Measurements from ENCODE around the gene CFAP46.
A peak's percentile ranks its signal among the peaks of the same experiment; 100 is the strongest.
"Not testable (repeated sequence)": the region's sequence is repeated elsewhere in the genome, so short reads cannot be mapped to it uniquely, and the experiment has no call there.

Gene CFAP46

DNA sequence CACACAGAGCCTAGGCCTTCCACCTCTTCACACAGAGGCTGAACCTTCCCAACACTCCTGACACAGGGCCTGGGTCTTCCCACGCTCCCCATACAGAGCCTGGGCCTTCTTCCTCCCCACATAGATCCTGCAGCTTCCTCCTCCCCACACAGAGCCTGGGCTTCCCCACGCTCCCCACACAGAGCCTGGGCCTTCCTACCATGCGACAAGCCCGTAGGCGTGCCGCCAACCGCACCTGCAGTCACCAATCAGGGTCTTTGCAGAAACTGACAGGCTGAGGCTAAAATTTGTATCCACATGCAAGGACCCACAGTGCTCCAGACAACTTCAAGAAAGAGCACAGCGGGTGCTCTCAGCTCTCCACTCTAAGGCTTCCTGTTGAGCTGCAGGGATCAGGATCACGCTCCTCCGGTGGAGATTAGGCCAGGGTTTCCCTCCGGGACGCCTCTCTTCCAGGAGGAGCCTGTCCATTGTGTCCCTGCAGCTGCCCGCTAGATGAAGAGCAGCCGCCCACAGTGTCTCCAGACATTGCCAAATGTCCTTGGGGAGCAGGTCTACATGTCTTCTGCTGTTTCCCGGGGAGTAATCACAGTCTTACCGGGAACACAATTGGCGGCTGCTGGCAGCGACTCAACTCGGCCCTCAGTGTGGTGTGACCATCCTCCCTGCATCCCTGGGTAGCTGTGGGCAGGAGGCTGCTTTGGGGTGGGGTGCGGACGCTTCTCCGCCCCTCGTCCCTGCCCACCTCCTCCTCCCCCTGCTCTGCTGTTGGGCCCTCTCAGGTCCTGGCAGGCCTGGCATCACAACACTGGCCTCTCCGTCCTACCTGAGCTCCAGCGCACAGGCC, 9.7 kb downstream of the CFAP46 start:
- Mint-ChIP-seq H3K27me3 (no peaks in the 10 kb centered on the region), H3K9me3 (peaks cover 3% of the 10 kb centered on the region), H3K36me3 (ENCODE audit: low read depth) (no peaks in the 10 kb centered on the region), H3K27ac (peak overlapping the region; percentile 71), H3K4me3 (no peak overlapping the region), H3K4me1 (ENCODE audit: low read depth) (peaks cover 26% of the 10 kb centered on the region)

GRCh38 chr10:132931258-132932250, 10.8 kb downstream of the CFAP46 start:
- H3K27me3 Mint-ChIP-seq; H3K36me3 Mint-ChIP-seq (ENCODE audit: low read depth): not testable (repeated sequence)
- peaks cover 26% of the 10 kb centered on the region for H3K4me1 Mint-ChIP-seq (ENCODE audit: low read depth)

DNA sequence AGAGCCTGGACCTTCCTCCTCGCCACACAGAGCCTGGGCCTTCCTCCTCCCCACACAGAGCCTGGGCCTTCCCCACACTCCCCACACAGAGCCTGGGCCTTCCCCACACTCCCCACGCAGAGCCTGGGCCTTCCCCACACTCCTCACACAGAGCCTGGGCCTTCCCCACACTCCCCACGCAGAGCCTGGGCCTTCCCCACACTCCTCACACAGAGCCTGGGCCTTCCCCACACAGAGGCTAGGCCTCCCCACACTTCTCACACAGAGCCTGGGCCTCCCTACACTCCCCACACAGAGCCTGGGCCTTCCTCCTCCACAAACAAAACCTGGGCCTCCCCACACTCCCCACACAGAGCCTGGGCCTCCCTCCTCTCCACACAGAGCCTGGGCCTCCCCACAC, 11.7 kb downstream of the CFAP46 start:
- not testable (repeated sequence) for H3K4me3 Mint-ChIP-seq; H3K9me3 Mint-ChIP-seq; H3K27me3 Mint-ChIP-seq; H3K36me3 Mint-ChIP-seq (ENCODE audit: low read depth)
- peaks cover 26% of the 10 kb centered on the region for H3K4me1 Mint-ChIP-seq (ENCODE audit: low read depth)
- H3K27ac Mint-ChIP-seq = peak overlapping the region; percentile 21

More at GRCh38 chr10:132931258-132932250, 10.8 kb downstream of the CFAP46 start:
- not testable (repeated sequence) for H3K9me3 Mint-ChIP-seq, H3K4me3 Mint-ChIP-seq
- peak overlapping the region; percentile 81 for H3K27ac Mint-ChIP-seq

GRCh38 chr10:132929953-132930548, 12.3 kb downstream of the CFAP46 start:
- Mint-ChIP-seq H3K9me3 (peaks cover 3% of the 10 kb centered on the region), H3K27ac (peak overlapping the region; percentile 56), H3K27me3 (no peaks in the 10 kb centered on the region), H3K4me3 (no peak overlapping the region), H3K36me3 (ENCODE audit: low read depth) (no peaks in the 10 kb centered on the region), H3K4me1 (ENCODE audit: low read depth) (peaks cover 26% of the 10 kb centered on the region)

DNA sequence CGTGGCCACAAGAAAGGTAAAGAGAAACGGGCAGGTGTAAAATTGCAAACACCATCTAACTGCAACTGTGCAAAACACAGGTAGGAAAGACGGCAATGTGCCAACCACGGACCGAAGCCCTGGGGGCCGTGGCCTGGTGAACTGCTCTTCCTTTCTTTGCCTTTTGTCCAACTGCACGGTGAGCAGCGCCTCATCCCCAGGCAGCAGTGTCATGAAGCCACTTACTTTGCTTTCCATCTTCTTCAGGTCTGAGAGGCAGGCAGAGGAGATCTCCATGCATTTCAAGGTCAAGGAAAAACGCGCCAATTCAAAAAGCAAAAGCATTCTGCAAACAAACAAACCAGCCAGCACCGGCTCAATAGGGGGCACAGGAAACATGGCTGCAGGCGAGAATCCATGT, 12.9 kb downstream of the CFAP46 start:
- Mint-ChIP-seq H3K36me3 (ENCODE audit: low read depth) (no peaks in the 10 kb centered on the region), H3K9me3 (peaks cover 3% of the 10 kb centered on the region), H3K4me1 (ENCODE audit: low read depth) (peaks cover 26% of the 10 kb centered on the region), H3K27ac (peak overlapping the region; percentile 15), H3K4me3 (no peak overlapping the region), H3K27me3 (no peaks in the 10 kb centered on the region)

DNA sequence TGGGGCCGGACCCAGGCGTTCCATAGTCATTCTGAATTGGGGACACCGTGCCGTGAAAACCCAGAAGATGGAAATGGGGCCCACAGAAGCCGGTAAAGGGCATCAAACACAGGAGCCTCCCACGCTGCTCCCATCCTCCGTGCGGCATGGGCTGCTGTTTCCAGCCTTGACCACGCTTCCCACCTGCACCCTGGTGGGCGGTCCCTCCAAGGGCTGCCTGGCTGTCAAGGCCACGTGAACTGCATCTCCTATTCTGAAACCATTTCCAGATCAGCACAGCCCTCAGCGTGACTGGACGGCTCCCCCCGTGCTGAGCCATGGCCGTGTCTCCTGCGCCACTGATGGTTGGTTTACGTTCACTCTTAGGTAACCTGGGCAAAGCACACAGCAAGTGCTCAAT, 14.1 kb downstream of the CFAP46 start:
- H3K27me3 Mint-ChIP-seq = no peaks in the 10 kb centered on the region
- H3K4me1 Mint-ChIP-seq (ENCODE audit: low read depth) = peaks cover 26% of the 10 kb centered on the region
- no peak overlapping the region for H3K27ac Mint-ChIP-seq
- peaks cover 3% of the 10 kb centered on the region for H3K9me3 Mint-ChIP-seq
- H3K4me3 Mint-ChIP-seq = no peak overlapping the region
- no peaks in the 10 kb centered on the region for H3K36me3 Mint-ChIP-seq (ENCODE audit: low read depth)

- peaks cover 3% of the 10 kb centered on the region for H3K9me3 Mint-ChIP-seq
- no peak overlapping the region for H3K27ac Mint-ChIP-seq
- no peaks in the 10 kb centered on the region for H3K36me3 Mint-ChIP-seq (ENCODE audit: low read depth)
- no peak overlapping the region for H3K4me3 Mint-ChIP-seq
- H3K27me3 Mint-ChIP-seq = no peaks in the 10 kb centered on the region
- H3K4me1 Mint-ChIP-seq (ENCODE audit: low read depth) = peaks cover 26% of the 10 kb centered on the region
These were observed 14.5 kb downstream of the CFAP46 start for GRCh38 chr10:132927824-132928223.

DNA sequence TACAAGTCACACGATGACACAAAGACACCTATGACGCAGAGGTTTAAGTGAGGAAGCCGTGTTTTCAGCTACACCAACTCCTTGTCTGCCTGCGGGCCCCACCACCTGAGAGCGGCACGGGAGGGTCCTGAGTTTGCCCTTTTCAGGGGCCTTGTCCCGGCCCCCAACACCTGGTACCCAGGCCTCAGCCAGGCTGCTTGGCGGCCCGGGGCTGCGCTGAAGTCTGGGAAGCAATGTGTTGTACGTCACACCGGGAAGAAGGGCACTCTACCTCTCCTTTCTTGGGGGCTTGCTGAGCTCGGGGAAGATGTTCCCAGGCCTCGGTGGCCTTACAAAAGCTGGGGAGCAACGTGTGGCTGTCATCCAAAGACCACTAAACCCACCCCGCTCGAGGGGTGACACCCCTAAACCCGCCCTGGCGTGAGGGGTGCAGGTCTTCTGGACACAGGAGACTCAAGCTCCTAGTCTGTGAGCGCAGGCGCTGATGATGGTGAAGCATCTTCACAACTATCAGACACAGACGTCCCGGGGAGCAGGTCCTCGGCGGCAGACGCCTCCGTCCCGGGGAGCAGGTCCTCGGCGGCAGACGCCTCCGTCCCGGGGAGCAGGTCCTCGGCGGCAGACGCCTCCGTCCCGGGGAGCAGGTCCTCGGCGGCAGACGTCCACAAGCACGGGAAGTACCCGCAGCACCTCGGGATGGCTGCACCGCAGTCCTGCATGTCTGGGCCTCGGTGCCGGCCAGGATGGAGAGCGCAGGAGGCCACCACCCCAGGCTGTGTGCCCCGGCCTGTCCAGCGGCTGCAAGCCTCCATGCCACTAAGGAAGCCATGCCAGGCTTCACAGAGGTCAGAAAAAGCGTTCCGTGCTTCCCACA, 15.4 kb downstream of the CFAP46 start:
- no peaks in the 10 kb centered on the region for H3K36me3 Mint-ChIP-seq (ENCODE audit: low read depth)
- H3K4me3 Mint-ChIP-seq = no peak overlapping the region
- H3K27ac Mint-ChIP-seq = no peak overlapping the region
- no peaks in the 10 kb centered on the region for H3K27me3 Mint-ChIP-seq
- H3K4me1 Mint-ChIP-seq (ENCODE audit: low read depth) = peaks cover 19% of the 10 kb centered on the region
- peaks cover 3% of the 10 kb centered on the region for H3K9me3 Mint-ChIP-seq

- Mint-ChIP-seq H3K9me3 (peaks cover 3% of the 10 kb centered on the region), H3K4me3 (no peak overlapping the region), H3K27me3 (no peaks in the 10 kb centered on the region), H3K36me3 (ENCODE audit: low read depth) (no peaks in the 10 kb centered on the region), H3K27ac (no peak overlapping the region), H3K4me1 (ENCODE audit: low read depth) (peaks cover 11% of the 10 kb centered on the region)
These were observed 16.3 kb downstream of the CFAP46 start for GRCh38 chr10:132926070-132926469.

GRCh38 chr10:132925614-132926013, 16.8 kb downstream of the CFAP46 start:
- Mint-ChIP-seq H3K27me3 (no peaks in the 10 kb centered on the region), H3K4me3 (no peak overlapping the region), H3K36me3 (ENCODE audit: low read depth) (no peaks in the 10 kb centered on the region), H3K9me3 (peaks cover 3% of the 10 kb centered on the region), H3K4me1 (ENCODE audit: low read depth) (peaks cover 11% of the 10 kb centered on the region), H3K27ac (no peak overlapping the region)

GRCh38 chr10:132925071-132925561, 17.3 kb downstream of the CFAP46 start:
- Mint-ChIP-seq H3K4me3 (no peak overlapping the region), H3K27me3 (no peaks in the 10 kb centered on the region), H3K27ac (no peak overlapping the region), H3K4me1 (ENCODE audit: low read depth) (peaks cover 8% of the 10 kb centered on the region), H3K36me3 (ENCODE audit: low read depth) (no peaks in the 10 kb centered on the region), H3K9me3 (peaks cover 3% of the 10 kb centered on the region)

- Mint-ChIP-seq H3K27me3 (no peaks in the 10 kb centered on the region), H3K4me3 (no peak overlapping the region), H3K4me1 (ENCODE audit: low read depth) (peaks cover under 1% of the 10 kb centered on the region), H3K27ac (no peak overlapping the region), H3K36me3 (ENCODE audit: low read depth) (no peaks in the 10 kb centered on the region), H3K9me3 (no peaks in the 10 kb centered on the region)
These were observed 18.1 kb downstream of the CFAP46 start for GRCh38 chr10:132924046-132924952.

GRCh38 chr10:132923384-132923783, 19.0 kb downstream of the CFAP46 start:
- not testable (repeated sequence) for H3K9me3 Mint-ChIP-seq; H3K4me1 Mint-ChIP-seq (ENCODE audit: low read depth); H3K27me3 Mint-ChIP-seq; H3K4me3 Mint-ChIP-seq; H3K27ac Mint-ChIP-seq; H3K36me3 Mint-ChIP-seq (ENCODE audit: low read depth)

Measured in stimulated activated naive CD8-positive, alpha-beta T cell treated with anti-CD3 and anti-CD28 coated beads, Interleukin-15, Interleukin-2, amounts not matched to agents 100 ng/mL and 50 ng/mL, for 24 hours (primary cell).